Rectal smooth muscle tissue (tissue), 1 donor: ENCODE data around the gene ASAP2.

ENCODE experiments used
- H3K27ac ChIP-seq: one replicate; pipeline ENCODE4 v1.7.0; 2013; ENCODE audit warnings: low read depth, low read length, inconsistent platforms
- H3K27me3 ChIP-seq: one replicate; pipeline ENCODE4 v1.7.0; 2013; ENCODE audit warnings: low read length; ENCODE audit not compliant: control insufficient read depth, insufficient read depth
- H3K36me3 ChIP-seq: one replicate; pipeline ENCODE4 v1.7.0; 2013; ENCODE audit warnings: low read length; ENCODE audit not compliant: control insufficient read depth, insufficient read depth
- H3K4me1 ChIP-seq: one replicate; pipeline ENCODE4 v1.7.0; 2013; ENCODE audit warnings: low read length; ENCODE audit not compliant: control insufficient read depth, insufficient read depth
- H3K4me3 ChIP-seq: one replicate; pipeline ENCODE4 v1.7.0; 2013; ENCODE audit warnings: low read length
- H3K9ac ChIP-seq: one replicate; pipeline ENCODE4 v1.7.0; 2013; ENCODE audit warnings: low read length

ASAP2 gene

DNA sequence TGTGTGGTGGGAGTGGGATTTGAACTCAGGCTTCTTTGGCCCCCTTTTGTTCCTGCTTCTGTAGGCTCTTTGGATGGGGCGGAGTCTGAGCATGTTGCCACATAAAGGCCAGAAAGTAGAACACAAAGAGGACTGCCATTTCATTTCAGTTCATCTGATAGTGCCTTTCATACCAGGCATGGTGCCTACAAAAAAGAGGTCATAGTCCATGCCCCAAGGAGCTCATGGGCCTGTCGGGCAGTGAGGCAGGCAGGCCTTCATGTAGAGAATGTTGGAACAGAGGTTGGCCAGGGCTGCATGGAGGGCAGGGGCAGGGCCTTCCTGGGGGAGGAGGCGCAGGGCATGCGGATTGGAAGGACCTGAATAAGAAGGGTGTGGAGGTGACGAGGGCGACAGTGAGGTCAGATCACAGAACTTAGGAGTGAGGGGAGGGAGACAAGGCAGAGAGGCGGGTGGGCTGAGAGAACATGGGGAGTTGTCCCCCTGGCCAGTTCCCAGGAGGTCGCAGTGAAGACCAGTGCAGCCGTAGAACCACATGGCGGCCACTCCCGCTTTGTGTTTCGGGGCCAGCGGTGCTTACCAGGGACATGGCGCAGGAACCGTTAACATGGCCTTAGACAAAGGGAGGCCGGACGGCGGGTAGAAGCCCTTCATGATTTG lies 167.6 kb downstream of the ASAP2 start:
- peaks cover 3% of the 10 kb centered on the region for H3K4me1 ChIP-seq
- no peak overlapping the region for H3K27ac ChIP-seq
- H3K36me3 ChIP-seq = peaks cover 14% of the 10 kb centered on the region
- no peak overlapping the region for H3K4me3 ChIP-seq
- H3K27me3 ChIP-seq = no peaks in the 10 kb centered on the region
- no peak overlapping the region for H3K9ac ChIP-seq

DNA sequence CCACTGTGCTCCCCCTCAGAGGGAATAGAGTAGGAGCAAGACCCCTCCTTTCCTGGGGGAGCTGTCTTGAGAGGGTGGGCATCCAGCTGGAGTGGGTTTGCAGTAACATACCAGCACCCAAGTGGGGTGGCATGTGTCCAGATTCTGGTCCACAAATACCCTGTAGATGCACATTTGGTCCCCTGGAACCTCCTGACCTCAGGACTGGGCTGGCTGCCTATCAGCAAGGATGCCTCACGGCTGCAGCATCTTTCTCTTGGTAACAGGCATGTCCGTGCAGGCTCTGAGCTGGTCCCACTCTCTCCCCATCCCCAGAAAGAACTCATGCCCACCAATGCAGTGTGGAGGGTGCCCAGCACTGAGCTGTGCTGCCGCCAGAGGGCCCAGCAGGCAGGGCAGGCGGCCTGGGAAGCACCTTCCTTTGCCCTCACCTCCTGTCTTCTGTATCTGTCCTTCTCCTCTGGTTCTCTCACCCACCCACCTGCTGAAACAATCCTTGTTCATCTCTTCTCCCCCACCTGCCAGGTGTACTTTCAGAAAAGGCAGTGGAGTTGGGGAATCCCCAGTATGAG lies 169.3 kb downstream of the ASAP2 start:
- Histone ChIP-seq H3K36me3 (peaks cover 17% of the 10 kb centered on the region), H3K27ac (no peak overlapping the region), H3K4me1 (peaks cover 3% of the 10 kb centered on the region), H3K27me3 (no peaks in the 10 kb centered on the region), H3K4me3 (no peak overlapping the region), H3K9ac (no peak overlapping the region)

- no peak overlapping the region for H3K9ac ChIP-seq
- no peaks in the 10 kb centered on the region for H3K27me3 ChIP-seq
- peaks cover 9% of the 10 kb centered on the region for H3K36me3 ChIP-seq
- H3K27ac ChIP-seq = no peak overlapping the region
- peaks cover 5% of the 10 kb centered on the region for H3K4me1 ChIP-seq
- no peak overlapping the region for H3K4me3 ChIP-seq
These were observed 171.0 kb downstream of the ASAP2 start for GRCh38 chr2:9377461-9378097.

DNA sequence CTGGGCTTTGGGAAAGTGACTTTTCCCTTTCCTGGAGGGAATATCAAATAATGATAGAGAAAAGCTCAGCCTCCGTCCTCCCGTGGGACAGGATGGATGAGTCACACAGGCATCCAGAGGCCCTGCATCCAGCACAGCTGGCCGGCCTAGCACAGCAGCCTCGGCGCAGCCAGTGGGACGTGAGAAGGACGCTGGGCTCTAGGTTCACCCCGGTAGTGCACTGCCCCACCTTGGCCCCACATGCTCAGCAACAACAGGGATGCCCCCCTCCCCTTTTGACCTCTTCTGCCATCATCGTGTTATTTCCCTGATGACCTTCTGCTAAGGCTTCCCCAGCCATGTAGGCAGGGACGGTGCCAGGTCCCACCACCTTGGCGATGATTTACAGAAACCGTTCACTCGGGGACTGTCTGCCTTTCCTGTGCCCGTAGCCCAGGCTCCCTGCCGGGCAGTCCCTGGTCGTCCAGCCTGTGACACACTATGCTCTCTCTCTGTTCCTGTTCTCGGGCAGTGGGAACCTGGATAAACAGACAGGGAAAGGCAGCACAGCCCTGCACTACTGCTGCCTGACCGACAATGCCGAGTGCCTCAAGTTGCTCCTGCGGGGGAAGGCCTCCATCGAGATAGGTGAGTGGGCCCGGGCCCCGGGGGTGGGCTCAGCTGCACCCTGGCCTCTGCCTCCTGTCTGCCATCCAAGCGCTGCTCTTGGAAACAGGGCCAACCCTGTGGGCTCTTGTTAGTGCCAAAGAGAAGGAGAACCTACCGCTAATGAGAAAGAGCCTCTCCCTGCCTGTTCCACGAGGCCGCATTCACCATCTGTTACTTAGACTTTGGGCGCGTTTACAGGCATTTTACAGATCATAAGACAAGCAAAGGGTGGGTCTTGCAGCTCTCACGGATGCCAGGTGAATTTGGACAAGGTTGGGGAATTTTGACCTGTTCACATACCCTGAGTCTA lies 172.1 kb downstream of the ASAP2 start:
- H3K4me1 ChIP-seq = peaks cover 5% of the 10 kb centered on the region
- no peak overlapping the region for H3K9ac ChIP-seq
- H3K27me3 ChIP-seq = no peaks in the 10 kb centered on the region
- peaks cover 9% of the 10 kb centered on the region for H3K36me3 ChIP-seq
- H3K27ac ChIP-seq = no peak overlapping the region
- H3K4me3 ChIP-seq = no peak overlapping the region

GRCh38 chr2:9379391-9379755 lies 172.8 kb downstream of the ASAP2 start:
- no peaks in the 10 kb centered on the region for H3K27me3 ChIP-seq
- no peak overlapping the region for H3K4me3 ChIP-seq
- H3K4me1 ChIP-seq = peaks cover 5% of the 10 kb centered on the region
- H3K27ac ChIP-seq = no peak overlapping the region
- no peak overlapping the region for H3K9ac ChIP-seq
- H3K36me3 ChIP-seq = peaks cover 9% of the 10 kb centered on the region

DNA sequence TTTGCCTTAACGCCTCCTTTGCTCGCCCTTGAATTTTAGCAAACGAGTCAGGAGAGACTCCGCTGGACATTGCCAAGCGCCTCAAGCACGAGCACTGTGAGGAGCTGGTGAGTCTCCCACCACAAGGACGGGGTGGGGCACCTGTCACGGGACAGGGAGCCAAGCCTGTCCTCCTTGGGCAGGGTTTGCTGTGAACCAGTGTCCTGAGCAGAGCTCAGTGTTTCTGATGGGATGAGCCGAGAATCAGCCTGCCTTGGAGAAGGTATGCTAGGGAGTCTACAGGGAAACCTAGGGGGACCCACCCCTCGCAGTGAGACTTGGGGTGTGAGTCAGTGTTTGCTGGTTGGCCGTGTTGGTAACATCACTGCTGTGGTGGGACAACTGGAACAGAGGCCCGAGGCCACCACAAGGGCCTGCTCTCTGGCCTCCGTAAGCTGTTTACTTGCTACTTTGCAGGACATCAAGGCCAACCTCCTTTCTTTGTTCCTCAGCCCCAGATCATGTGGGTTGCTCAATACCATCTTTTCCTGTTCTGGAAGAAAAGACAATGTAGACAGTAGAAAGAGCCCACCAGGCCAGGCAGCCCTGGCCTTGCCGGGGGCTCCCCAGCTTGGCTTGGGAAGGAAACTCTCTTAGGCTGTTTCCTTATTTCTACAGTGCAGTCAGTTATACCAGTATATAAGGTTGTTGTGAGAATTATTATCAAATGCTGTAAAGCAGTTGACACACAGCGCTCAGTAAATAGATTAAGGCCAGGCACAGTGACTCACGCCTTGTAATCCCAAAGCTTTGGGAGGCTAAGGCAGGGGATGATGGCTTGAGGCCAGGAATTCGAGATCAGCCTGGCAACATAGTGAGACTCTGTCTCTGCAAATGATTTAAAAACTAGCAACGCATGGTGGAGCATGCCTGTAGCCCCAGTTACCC lies 174.4 kb downstream of the ASAP2 start:
- no peaks in the 10 kb centered on the region for H3K27me3 ChIP-seq
- peaks cover 5% of the 10 kb centered on the region for H3K4me1 ChIP-seq
- H3K9ac ChIP-seq = no peak overlapping the region
- peaks cover 9% of the 10 kb centered on the region for H3K36me3 ChIP-seq
- peak overlapping the region; percentile 60 for H3K27ac ChIP-seq
- H3K4me3 ChIP-seq = no peak overlapping the region

DNA sequence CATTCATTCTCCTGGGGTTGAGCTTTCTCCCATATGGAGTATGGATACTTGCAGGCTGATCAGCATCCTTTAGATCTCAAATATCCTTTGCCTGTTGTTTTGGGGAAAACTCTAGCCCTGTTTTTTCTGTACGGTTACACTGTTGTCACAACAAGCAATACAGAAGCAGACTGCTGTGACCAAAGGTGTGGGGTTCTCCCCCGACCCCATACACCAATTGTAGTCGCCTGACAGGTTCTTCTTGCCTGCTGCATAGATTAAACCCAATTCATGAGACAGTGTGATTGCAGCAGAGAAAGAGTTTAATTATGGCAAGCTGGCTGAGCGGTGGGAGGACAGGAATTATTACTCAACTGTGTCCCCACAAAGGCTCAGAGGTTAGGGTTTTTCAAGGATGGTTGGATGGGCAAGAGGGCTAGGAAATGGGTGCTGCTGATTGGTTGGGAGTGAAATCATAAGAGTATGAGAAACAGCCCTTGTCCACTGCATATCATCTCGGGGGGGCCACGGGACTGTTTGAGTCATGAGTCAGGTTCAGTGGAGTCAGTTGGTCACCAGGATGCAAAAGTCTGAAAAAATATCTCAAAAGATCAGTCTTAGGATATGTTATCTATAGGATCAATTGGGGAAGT lies 176.1 kb downstream of the ASAP2 start:
- H3K9ac ChIP-seq = no peak overlapping the region
- H3K4me1 ChIP-seq = peaks cover 14% of the 10 kb centered on the region
- no peak overlapping the region for H3K27ac ChIP-seq
- no peak overlapping the region for H3K4me3 ChIP-seq
- no peaks in the 10 kb centered on the region for H3K27me3 ChIP-seq
- peaks cover 5% of the 10 kb centered on the region for H3K36me3 ChIP-seq

DNA sequence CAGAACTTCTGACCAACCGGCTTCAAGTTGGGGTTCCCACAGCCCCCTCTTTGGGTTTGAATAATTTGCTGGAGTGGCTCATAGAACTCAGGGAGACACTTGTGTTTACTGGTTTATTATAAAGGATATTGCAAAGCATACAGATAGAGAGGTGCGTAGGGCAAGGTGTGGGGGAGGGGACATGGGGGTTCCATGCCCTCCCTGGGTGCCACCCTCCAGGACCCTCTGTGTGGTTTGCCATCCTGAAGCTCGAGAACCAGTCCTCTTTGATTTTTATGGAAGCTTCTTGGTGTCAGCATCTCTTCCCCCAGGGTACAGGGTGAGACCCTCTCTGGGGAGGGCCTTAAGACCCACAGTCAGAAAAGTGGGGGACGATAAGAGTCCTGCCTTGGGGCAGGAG lies 177.9 kb downstream of the ASAP2 start:
- no peak overlapping the region for H3K27ac ChIP-seq
- H3K4me1 ChIP-seq = peaks cover 12% of the 10 kb centered on the region
- H3K9ac ChIP-seq = no peak overlapping the region
- H3K27me3 ChIP-seq = no peaks in the 10 kb centered on the region
- H3K36me3 ChIP-seq = peaks cover 8% of the 10 kb centered on the region
- no peak overlapping the region for H3K4me3 ChIP-seq

- H3K36me3 ChIP-seq = peaks cover 6% of the 10 kb centered on the region
- H3K4me3 ChIP-seq = no peak overlapping the region
- no peak overlapping the region for H3K9ac ChIP-seq
- H3K27me3 ChIP-seq = no peaks in the 10 kb centered on the region
- peaks cover 12% of the 10 kb centered on the region for H3K4me1 ChIP-seq
- H3K27ac ChIP-seq = no peak overlapping the region
These were observed 179.2 kb downstream of the ASAP2 start for GRCh38 chr2:9385841-9386240.

- peaks cover 9% of the 10 kb centered on the region for H3K4me1 ChIP-seq
- H3K36me3 ChIP-seq = peaks cover 4% of the 10 kb centered on the region
- no peak overlapping the region for H3K27ac ChIP-seq
- H3K27me3 ChIP-seq = no peaks in the 10 kb centered on the region
- H3K4me3 ChIP-seq = no peak overlapping the region
- H3K9ac ChIP-seq = no peak overlapping the region
These were observed 181.6 kb downstream of the ASAP2 start for GRCh38 chr2:9388199-9388681.
